8988T (cell line): ENCODE data around the gene VIPR1.

Experiments used
- DNase-seq: peaks from one replicate; pipeline ENCODE4 v3.0.0; 2011

The VIPR1 gene

GRCh38 chr3:42513121-42513520 is 10.7 kb downstream of the VIPR1 start:
- no peak for DNase-seq

DNA sequence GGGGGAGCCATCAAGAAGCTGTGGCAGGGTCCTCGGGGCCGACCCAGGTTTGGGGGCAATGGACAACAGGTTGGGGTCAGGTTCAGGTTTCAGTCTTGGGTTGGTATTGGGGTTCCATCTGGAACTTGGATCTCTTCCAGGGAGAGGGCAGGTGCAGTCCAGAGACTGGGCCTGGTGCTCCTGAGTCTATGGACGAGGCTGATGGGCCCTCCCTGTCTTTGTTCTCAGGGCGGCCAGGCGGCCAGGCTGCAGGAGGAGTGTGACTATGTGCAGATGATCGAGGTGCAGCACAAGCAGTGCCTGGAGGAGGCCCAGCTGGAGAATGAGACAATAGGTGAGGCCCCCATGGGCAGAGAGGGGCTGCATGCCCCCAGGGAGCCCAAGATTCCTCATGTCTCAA is 11.1 kb downstream of the VIPR1 start:
- DNase-seq = no peak

- DNase-seq = no peak
Measured at GRCh38 chr3:42514876-42515275, 12.4 kb downstream of the VIPR1 start.

DNA sequence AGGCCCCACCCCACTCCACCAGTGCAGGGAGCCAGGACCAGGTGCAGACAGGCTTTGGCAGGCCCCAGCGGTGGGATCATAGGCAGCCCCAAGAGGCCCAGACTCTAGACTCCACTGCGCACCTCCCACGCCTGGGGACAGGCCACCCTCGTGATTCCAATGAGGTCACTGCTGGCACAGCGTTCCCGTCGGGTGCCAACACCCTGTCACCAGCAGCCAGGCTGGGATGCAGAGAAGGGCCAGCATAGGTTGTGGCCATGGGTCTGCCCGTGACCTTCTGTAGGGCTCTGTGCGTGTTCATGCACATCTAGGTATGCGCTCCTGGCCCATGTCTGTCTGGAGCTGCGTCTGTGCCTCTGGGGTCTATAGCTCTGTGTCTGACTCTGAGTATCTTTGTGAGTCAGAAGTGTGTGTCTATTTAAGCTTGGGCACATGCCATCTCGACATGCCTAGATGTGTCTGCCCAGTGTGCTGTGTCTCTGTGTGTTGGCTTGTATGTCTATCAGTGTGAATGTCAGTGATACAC is 13.0 kb downstream of the VIPR1 start:
- no peak for DNase-seq

GRCh38 chr3:42515976-42516375 is 13.5 kb downstream of the VIPR1 start:
- DNase-seq = no peak

DNA sequence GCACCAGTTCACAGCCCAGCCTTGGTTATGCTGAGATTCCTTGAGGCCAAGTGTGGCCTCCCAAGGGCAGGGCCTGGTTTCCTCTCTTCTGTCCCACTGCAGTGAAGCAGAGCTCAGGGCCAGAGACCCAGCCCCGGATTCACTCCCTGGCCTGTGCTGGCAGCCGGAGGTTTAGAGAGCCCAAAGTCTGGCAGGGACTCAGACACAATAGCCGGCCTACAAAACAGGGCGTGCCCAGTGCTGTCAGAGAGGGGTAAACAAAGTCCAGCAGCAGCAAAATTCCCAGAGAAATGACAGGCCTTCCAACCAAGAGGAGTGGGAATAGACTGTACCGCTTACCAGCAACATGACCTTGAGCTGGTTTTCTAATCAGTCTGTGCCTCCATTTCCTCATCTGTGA is 14.0 kb downstream of the VIPR1 start:
- DNase-seq = no peak

DNA sequence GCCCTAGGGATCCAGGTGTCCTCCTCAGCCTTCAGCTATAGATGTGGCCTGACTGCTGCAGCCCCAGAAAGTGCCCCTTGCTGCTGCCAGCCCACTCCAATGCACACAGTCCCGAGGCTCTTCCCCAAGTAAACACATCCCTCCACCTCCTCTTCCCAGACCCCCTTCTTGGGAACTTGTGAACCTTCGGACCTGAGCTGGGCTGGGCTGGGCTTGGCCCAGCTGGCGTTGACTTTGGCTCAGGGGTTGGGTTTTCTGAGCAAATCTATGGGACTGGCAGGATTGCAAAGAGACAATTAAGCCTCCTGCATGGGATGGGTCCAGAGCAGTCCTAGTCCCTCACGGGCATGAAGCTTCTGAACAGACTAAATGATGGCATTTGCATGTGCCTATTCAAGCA is 14.7 kb downstream of the VIPR1 start:
- DNase-seq = no peak

DNA sequence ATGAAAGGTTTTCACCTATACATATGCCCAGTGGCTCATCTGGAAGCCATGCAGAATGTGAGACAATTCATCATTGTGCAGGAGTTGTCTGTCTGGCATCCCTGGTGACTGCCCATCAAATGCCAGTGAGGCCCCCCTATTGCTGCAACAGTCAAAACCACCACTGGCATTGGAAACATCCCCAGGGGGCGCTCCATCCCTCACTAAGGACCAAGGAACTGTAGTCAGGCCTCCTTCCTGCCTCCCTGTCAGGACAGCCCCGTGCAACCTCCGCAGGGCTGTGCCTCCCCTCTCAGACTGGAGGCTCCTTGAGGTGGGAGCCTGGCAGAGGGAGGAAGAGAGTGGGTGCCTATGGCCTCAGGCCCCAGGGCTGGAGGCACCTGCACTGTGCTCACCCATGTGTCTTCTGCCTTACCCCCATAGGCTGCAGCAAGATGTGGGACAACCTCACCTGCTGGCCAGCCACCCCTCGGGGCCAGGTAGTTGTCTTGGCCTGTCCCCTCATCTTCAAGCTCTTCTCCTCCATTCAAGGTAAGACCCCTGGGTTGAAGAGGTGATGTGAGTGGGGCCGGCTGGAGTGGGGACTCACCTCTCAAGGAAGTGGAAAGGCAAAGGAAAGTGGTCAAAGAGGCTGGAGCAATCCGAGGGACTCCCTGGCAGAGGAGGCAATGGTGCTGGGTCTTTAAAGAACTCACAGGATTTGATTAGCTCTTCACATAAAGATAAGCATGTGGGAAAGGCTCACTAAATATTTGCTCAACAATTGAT is 16.5 kb downstream of the VIPR1 start:
- no peak for DNase-seq

DNA sequence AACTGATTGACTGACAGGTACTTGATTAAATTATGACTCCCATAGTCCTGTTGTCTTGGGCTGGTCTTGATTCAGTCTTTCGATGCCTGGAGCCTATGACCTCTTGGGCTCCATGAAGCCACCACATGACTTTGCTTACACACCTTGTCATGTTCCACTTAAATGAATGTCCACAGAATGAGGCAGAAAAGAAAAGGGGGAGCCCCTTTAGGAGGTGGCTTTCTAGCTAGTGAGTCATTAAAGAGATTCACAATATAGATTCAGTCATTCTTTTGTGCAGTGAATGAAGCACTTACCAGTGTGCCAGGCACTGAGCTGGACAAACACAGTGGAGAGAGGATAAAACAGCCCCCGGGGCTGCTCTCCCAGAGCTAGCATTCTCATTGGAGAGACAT is 17.1 kb downstream of the VIPR1 start:
- no peak for DNase-seq

GRCh38 chr3:42520336-42520735 is 17.9 kb downstream of the VIPR1 start:
- DNase-seq = no peak

DNA sequence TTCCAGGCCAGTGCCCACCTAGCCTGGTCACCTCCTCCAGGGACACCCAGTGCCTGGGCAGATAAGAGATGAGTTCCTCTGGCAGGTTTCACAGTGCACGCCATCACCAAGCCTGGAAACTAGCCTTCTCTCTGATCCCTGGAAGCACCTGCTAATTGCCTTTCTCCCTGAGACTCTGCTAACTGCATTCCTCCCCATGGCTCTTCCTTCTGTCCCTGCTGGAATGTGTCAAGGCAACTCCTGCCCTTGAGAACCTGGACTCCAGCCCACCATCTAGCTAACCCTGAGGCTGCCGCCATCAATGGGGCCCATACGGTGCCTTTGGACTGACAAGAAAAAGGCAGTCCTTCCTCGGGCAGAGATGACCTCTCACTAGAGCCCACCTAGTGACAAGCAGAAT is 18.5 kb downstream of the VIPR1 start:
- DNase-seq = no peak

GRCh38 chr3:42524751-42525150 is 22.3 kb downstream of the VIPR1 start:
- no peak for DNase-seq

DNA sequence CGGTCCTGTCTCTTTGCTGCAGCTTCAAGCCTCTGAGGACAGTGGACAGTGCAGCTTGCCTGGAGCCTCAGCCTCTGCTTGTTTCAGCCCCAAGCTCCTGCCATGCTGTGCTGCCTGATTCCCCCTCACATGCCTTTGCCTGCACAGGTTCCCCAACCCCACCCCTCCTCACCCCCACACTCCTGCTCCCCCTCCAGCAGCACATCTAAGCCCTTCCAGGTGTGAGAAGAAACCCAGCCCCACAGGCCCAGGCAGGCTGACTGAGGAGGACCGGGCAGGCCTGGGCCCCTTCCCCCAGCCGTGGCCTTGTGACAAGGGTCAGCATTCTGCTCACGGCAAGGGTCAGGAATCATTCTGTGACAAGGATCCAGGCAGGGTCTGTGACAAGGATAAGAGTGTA is 22.8 kb downstream of the VIPR1 start:
- DNase-seq = no peak

DNA sequence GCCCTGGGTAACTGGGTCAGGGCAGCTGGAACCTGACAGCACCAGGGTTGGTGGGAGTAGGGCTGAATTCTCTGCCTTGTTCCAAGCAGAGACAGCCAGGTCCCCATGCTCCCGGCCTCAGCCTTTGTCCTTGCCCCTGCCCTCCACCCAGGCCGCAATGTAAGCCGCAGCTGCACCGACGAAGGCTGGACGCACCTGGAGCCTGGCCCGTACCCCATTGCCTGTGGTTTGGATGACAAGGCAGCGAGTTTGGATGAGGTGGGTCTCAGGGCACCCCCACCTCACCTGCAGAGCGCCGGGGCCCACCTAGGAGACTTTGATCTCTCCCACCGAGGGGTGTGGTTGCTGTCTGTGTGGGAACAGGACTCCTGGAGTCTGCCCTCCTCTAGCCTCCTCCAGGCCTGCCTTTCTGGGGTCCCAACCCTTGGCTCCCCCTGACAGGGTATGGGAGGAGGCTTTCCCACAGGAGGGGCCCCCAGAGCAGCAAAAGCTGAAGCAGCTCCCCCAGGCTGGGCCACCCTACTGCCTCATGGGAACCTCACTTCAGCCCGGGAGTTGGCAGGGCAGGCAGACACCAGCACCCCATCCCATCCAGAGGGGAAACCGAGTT is 23.4 kb downstream of the VIPR1 start:
- no peak for DNase-seq

- DNase-seq = no peak
Measured at GRCh38 chr3:42526616-42527367, 24.3 kb downstream of the VIPR1 start.

DNA sequence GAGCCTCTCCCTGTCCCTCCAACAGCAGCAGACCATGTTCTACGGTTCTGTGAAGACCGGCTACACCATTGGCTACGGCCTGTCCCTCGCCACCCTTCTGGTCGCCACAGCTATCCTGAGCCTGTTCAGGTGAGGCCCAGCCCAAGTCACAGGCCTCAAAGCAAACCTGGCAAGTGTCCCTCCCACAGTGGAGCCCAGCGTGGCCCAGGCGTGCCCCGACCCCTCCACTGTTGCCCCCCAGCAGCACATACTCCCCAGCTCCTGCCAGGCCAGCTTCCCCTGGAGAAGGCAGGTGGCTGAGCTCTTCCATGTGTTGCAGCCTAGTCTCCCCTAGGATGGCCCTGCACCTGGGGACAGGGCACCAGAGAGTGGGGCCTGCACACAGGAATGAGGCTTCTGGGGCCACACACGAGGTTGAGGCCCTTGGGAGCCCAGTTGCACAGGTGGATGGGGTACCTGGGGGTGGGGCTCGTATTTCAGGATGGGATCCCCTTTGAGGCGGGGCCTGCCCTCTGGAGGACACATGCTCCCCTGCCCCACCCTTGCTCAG is 25.0 kb downstream of the VIPR1 start:
- DNase-seq = no peak

GRCh38 chr3:42529468-42529867 is 27.0 kb downstream of the VIPR1 start:
- no peak for DNase-seq

- no peak for DNase-seq
Measured at GRCh38 chr3:42530073-42530472, 27.6 kb downstream of the VIPR1 start.

DNA sequence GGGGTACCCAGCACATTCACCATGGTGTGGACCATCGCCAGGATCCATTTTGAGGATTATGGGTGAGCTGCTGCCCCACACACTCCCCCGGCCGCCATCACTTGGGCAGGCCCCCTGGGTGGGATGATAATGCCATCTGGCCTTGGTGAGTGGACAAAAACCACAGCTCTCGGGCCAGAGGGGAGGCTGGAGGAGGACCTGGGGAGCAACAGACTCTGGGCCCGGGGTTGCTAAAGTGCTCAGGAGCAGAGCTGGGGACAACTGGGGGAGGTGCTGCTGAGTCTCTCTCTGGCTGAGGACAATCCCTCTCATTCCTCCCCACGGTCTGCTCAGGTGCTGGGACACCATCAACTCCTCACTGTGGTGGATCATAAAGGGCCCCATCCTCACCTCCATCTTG is 29.0 kb downstream of the VIPR1 start:
- DNase-seq = no peak

DNA sequence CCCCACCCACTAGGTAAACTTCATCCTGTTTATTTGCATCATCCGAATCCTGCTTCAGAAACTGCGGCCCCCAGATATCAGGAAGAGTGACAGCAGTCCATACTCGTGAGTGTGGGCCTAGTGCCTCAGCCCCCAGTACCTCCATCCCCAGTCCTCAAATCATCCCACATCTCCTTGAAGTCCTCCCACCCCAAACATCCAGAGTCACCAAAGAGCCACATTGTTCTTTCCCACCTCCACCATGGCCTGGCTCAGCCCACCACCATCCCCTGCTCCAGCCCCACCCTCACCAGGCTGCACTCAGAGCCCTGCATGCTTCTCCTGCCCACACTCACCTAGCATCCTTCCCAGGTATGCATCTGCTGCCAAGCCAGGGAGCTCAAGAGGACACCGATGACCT is 29.8 kb downstream of the VIPR1 start:
- DNase-seq = no peak

DNA sequence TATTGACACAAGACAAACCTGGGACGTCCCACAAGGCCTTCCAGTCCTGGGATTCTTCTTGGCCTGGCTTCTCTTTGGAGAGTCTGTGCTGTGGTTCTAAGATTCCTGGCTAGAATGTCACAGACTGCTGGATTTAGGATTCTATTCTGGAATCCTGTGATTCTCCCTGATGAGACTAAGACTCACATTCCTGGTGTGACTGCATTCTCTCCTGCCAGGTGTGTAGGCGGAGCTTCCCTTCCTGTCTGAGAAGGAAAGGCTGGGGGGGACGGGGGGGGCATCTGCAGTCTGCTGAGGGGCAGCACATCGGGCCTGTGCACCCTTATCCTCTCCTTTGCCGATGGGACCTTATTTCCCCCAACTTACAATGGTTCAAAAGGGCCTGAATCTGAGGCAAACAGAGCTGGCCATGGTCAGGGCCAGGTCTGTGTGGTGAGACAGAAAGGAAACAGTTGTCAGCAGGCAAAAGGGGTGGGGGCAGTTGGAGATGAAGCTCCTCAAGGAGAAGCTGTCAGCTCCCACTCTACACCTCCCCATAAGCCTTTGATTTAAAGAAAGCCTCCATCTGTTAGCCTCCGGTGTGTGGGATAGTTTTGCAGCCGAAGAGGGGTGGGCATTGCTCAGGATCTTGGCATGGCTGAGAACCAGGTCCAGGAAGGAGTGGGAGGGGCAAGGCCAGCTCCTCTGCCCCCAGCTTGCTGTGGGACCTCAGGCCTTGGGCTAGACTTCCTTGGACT is 30.9 kb downstream of the VIPR1 start:
- no peak for DNase-seq

DNA sequence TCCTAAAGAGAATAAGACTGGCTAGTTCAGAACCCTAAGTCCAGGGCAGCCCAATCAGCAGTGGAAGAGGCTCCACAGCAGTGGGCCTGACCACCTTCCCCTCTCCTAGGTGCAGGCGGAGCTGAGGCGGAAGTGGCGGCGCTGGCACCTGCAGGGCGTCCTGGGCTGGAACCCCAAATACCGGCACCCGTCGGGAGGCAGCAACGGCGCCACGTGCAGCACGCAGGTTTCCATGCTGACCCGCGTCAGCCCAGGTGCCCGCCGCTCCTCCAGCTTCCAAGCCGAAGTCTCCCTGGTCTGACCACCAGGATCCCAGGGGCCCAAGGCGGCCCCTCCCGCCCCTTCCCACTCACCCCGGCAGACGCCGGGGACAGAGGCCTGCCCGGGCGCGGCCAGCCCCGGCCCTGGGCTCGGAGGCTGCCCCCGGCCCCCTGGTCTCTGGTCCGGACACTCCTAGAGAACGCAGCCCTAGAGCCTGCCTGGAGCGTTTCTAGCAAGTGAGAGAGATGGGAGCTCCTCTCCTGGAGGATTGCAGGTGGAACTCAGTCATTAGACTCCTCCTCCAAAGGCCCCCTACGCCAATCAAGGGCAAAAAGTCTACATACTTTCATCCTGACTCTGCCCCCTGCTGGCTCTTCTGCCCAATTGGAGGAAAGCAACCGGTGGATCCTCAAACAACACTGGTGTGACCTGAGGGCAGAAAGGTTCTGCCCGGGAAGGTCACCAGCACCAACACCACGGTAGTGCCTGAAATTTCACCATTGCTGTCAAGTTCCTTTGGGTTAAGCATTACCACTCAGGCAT is 33.7 kb downstream of the VIPR1 start:
- peak; percentile 89 for DNase-seq
